ENCODE data around the gene GHR. TPM values are rescaled to one million over a fixed set of nuclear protein-coding genes. Genes with fewer than 3 reads are reported as not detected.

The GHR gene
- total and polyA plus RNA-seq, 2 donors (not counting 3 experiments of a cell fraction or from before 2014, with no cell fraction given): 0.27 to 0.28 TPM

GRCh38 chr5:42542106-42542505 is 118.9 kb downstream of the GHR start:
- intact Hi-C loops (cut with micrococcal nuclease): no loop called here
- Histone ChIP-seq H3K27ac (ENCODE audit: insufficient read depth, low read depth, low read length) (no peak overlapping the region), H3K4me1 (ENCODE audit: control insufficient read depth, extremely low read depth, insufficient read depth, low read length) (peaks cover 3% of the 10 kb centered on the region), H3K4me2 (ENCODE audit: insufficient read depth, low read length) (no peak overlapping the region), H3K9ac (replicated peaks; ENCODE audit: extremely low read depth, insufficient read depth, low read length) (no peak overlapping the region), H3K79me2 (ENCODE audit: control insufficient read depth, insufficient read depth, low read length) (no peaks in the 10 kb centered on the region), H3K27me3 (ENCODE audit: control insufficient read depth in 2 of 2, insufficient read depth in 2 of 2, low read length in 2 of 2) (no peaks in the 10 kb centered on the region), H3K36me3 (ENCODE audit: control insufficient read depth in 2 of 2, extremely low read depth in 1 of 2, insufficient read depth in 2 of 2, low read length in 2 of 2) (no peaks in the 10 kb centered on the region), H4K20me1 (replicated peaks; ENCODE audit: control insufficient read depth, extremely low read depth, insufficient read depth, low read length) (no peaks in the 10 kb centered on the region), H3K9me3 (replicated peaks; ENCODE audit: control insufficient read depth, insufficient read depth, low read length) (no peaks in the 10 kb centered on the region), H3K4me3 (replicated peaks in 1 of 3; ENCODE audit: insufficient read depth in 1 of 3, low read depth in 1 of 3, low read length in 3 of 3) (no peak overlapping the region), H2AFZ (ENCODE audit: low read depth, low read length) (no peak overlapping the region), H3K9me1 (replicated peaks; ENCODE audit: control insufficient read depth, extremely low read depth, insufficient read depth, low read length) (no peaks in the 10 kb centered on the region)
- ChIA-PET POLR2A (no interaction called here), CTCF (no interaction called here)
- FAIRE-seq (no peak), DNase-seq (ENCODE audit: low read depth, low spot score) (no peak)
- no TSS peak for BruUV-seq (replicated peaks)
- TF ChIP-seq GATA2 (IDR thresholded peaks at IDR 0.05; ENCODE audit: insufficient read depth, insufficient read length, low read depth, low read length) (no peak), MAX (IDR thresholded peaks at IDR 0.05; ENCODE audit: insufficient read depth, insufficient read length) (no peak), MYC (IDR thresholded peaks at IDR 0.05; ENCODE audit: low read depth, low read length) (no peak), POLR2A (IDR thresholded peaks at IDR 0.05; ENCODE audit: low read depth, low read length) (no peak)
- dilution Hi-C loops (cut with MboI; ENCODE audit: extremely low pct_ligation_motif_present, low sequenced_read_pairs): no loop called here

GRCh38 chr5:42543774-42544173 is 120.5 kb downstream of the GHR start:
- Histone ChIP-seq H2AFZ (ENCODE audit: low read depth, low read length) (no peak overlapping the region), H3K4me2 (ENCODE audit: insufficient read depth, low read length) (no peak overlapping the region), H3K4me3 (replicated peaks in 1 of 3; ENCODE audit: insufficient read depth in 1 of 3, low read depth in 1 of 3, low read length in 3 of 3) (no peak overlapping the region), H3K27ac (ENCODE audit: insufficient read depth, low read depth, low read length) (no peak overlapping the region), H3K9ac (replicated peaks; ENCODE audit: extremely low read depth, insufficient read depth, low read length) (no peak overlapping the region), H3K9me3 (replicated peaks; ENCODE audit: control insufficient read depth, insufficient read depth, low read length) (no peaks in the 10 kb centered on the region), H3K9me1 (replicated peaks; ENCODE audit: control insufficient read depth, extremely low read depth, insufficient read depth, low read length) (no peaks in the 10 kb centered on the region), H4K20me1 (replicated peaks; ENCODE audit: control insufficient read depth, extremely low read depth, insufficient read depth, low read length) (no peaks in the 10 kb centered on the region), H3K79me2 (ENCODE audit: control insufficient read depth, insufficient read depth, low read length) (no peaks in the 10 kb centered on the region), H3K27me3 (ENCODE audit: control insufficient read depth in 2 of 2, insufficient read depth in 2 of 2, low read length in 2 of 2) (no peaks in the 10 kb centered on the region), H3K4me1 (ENCODE audit: control insufficient read depth, extremely low read depth, insufficient read depth, low read length) (peaks cover 7% of the 10 kb centered on the region), H3K36me3 (ENCODE audit: control insufficient read depth in 2 of 2, extremely low read depth in 1 of 2, insufficient read depth in 2 of 2, low read length in 2 of 2) (no peaks in the 10 kb centered on the region)
- DNase-seq (ENCODE audit: low read depth, low spot score) (no peak), FAIRE-seq (no peak)
- ChIA-PET POLR2A (no interaction called here), CTCF (no interaction called here)
- intact Hi-C loops (cut with micrococcal nuclease) (no loop called here), dilution Hi-C loops (cut with MboI; ENCODE audit: extremely low pct_ligation_motif_present, low sequenced_read_pairs) (no loop called here)
- no TSS peak for BruUV-seq (replicated peaks)
- TF ChIP-seq GATA2 (IDR thresholded peaks at IDR 0.05; ENCODE audit: insufficient read depth, insufficient read length, low read depth, low read length) (no peak), MAX (IDR thresholded peaks at IDR 0.05; ENCODE audit: insufficient read depth, insufficient read length) (no peak), EZH2 (IDR thresholded peaks at IDR 0.05; ENCODE audit: borderline replicate concordance, low read depth, low read length, severe bottlenecking) (no peak), CTCF (IDR thresholded peaks at IDR 0.05; ENCODE audit: extremely low read depth in 1 of 2, insufficient read depth in 1 of 2, low read depth in 1 of 2, low read length in 2 of 2) (no peak), POLR2AphosphoS5 (IDR thresholded peaks at IDR 0.05; ENCODE audit: insufficient read depth, low read depth, low read length) (no peak), FOS (IDR thresholded peaks at IDR 0.05; ENCODE audit: borderline replicate concordance, insufficient read depth, low read length) (no peak)
